ENCODE measurements around the gene IGFBP4. TPM values are rescaled to one million over a fixed set of nuclear protein-coding genes. Genes with fewer than 3 reads are reported as not detected.

IGFBP4 gene
- total RNA-seq, 3 donors from 2014 or later (not counting 1 experiment from before 2014, with no cell fraction given) = 2.1 to 8.1 (median 2.8) TPM

DNA sequence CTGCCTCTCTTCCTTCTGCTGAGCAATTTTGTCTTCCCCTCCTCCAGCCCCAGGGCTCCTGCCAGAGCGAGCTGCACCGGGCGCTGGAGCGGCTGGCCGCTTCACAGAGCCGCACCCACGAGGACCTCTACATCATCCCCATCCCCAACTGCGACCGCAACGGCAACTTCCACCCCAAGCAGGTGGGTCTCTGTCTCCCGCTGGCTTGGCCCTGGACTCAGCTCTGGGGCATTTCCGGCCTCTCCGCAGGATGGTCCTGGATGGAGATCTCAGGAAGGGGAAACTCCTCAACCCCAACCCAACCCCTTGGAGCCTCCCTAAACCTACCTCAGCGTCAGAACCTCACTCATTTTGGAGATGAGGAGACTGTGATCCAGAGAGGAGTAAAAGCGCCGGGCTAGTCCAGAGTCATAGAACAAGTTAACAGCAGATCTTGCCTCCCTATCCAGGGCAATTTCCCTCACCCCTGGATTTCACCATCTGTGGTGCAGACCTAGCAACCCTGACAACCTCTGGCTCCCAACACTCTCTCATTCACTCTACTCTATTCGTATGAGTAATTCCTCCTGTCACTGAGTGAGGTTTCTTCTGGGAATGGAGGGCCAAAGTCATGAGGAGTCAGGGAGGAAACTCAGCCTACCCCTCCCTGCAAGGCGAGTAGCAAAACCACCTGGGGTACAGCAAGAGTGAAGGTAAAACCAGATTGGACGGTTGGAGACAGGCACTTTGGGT is 10.8 kb downstream of the IGFBP4 start:
- no peak overlapping the region for H3K27ac Mint-ChIP-seq

DNA sequence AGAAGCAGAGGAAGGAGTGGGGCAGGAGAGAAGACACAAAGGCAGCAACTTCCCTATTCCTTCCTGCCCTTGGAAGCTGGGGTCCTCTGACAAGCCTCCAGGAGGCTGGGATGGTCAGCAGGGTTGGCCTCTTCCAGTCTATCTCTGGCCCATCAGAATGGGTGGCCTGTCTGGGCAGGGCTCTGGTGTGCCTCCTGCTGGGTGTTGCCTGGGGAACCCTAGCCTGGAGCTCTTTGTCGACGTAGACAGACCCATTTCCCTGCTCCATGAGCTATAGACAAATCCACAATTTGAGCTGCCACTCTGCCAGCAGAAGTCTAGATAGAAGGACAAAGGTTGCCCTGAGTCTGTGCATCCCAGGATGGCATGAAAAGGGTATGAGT is 11.4 kb downstream of the IGFBP4 start:
- Mint-ChIP-seq H3K36me3 (no peaks in the 10 kb centered on the region), H3K4me1 (no peaks in the 10 kb centered on the region), H3K9me3 (no peaks in the 10 kb centered on the region), H3K27ac (no peak overlapping the region), H3K27me3 (ENCODE audit: low read depth in 2 of 2) (peaks cover 0 to 2% of the 10 kb centered on the region in 2 donors), H3K4me3 (no peak overlapping the region)
- Histone ChIP-seq H3K36me3 (ENCODE audit: control insufficient read depth, insufficient read depth, low read length) (peaks cover 8% of the 10 kb centered on the region), H3K9me3 (ENCODE audit: control insufficient read depth, insufficient read depth, low read length) (no peaks in the 10 kb centered on the region), H3K4me3 (ENCODE audit: low read length) (no peak overlapping the region), H3K27ac (ENCODE audit: low read length) (no peak overlapping the region), H3K27me3 (ENCODE audit: control insufficient read depth, insufficient read depth, low read length) (no peaks in the 10 kb centered on the region), H3K4me1 (ENCODE audit: control insufficient read depth, insufficient read depth, low read length) (no peaks in the 10 kb centered on the region)
- WGBS (ENCODE audit: insufficient coverage) = 85% methylated on average over 2 of the region's 2 CpGs
- intact Hi-C loops (cut with micrococcal nuclease) = no loop called here
- no peak for DNase-seq
- ATAC-seq = no peak
- TF ChIP-seq, protein P1, sequence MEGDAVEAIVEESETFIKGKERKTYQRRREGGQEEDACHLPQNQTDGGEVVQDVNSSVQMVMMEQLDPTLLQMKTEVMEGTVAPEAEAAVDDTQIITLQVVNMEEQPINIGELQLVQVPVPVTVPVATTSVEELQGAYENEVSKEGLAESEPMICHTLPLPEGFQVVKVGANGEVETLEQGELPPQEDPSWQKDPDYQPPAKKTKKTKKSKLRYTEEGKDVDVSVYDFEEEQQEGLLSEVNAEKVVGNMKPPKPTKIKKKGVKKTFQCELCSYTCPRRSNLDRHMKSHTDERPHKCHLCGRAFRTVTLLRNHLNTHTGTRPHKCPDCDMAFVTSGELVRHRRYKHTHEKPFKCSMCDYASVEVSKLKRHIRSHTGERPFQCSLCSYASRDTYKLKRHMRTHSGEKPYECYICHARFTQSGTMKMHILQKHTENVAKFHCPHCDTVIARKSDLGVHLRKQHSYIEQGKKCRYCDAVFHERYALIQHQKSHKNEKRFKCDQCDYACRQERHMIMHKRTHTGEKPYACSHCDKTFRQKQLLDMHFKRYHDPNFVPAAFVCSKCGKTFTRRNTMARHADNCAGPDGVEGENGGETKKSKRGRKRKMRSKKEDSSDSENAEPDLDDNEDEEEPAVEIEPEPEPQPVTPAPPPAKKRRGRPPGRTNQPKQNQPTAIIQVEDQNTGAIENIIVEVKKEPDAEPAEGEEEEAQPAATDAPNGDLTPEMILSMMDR (IDR thresholded peaks at IDR 0.05) = no peak

More for the DNA sequence above, 10.8 kb downstream of the IGFBP4 start:
- ATAC-seq (no peak), DNase-seq (no peak)
- Mint-ChIP-seq H3K4me3 (no peak overlapping the region), H3K36me3 (no peaks in the 10 kb centered on the region), H3K27me3 (ENCODE audit: low read depth in 2 of 2) (peaks cover 0 to 2% of the 10 kb centered on the region in 2 donors), H3K4me1 (no peaks in the 10 kb centered on the region), H3K9me3 (no peaks in the 10 kb centered on the region)
- H3K4me3 ChIP-seq (ENCODE audit: low read length) = no peak overlapping the region
- intact Hi-C loops (cut with micrococcal nuclease) = no loop called here
- TF ChIP-seq, protein P1 (IDR thresholded peaks at IDR 0.05) = no peak
- no peaks in the 10 kb centered on the region for H3K27me3 ChIP-seq (ENCODE audit: control insufficient read depth, insufficient read depth, low read length)
- no peaks in the 10 kb centered on the region for H3K4me1 ChIP-seq (ENCODE audit: control insufficient read depth, insufficient read depth, low read length)
- H3K9me3 ChIP-seq (ENCODE audit: control insufficient read depth, insufficient read depth, low read length) = no peaks in the 10 kb centered on the region
- 92% methylated on average over 19 of the region's 19 CpGs for WGBS (ENCODE audit: insufficient coverage)
- H3K36me3 ChIP-seq (ENCODE audit: control insufficient read depth, insufficient read depth, low read length) = peaks cover 8% of the 10 kb centered on the region
- no peak overlapping the region for H3K27ac ChIP-seq (ENCODE audit: low read length)

DNA sequence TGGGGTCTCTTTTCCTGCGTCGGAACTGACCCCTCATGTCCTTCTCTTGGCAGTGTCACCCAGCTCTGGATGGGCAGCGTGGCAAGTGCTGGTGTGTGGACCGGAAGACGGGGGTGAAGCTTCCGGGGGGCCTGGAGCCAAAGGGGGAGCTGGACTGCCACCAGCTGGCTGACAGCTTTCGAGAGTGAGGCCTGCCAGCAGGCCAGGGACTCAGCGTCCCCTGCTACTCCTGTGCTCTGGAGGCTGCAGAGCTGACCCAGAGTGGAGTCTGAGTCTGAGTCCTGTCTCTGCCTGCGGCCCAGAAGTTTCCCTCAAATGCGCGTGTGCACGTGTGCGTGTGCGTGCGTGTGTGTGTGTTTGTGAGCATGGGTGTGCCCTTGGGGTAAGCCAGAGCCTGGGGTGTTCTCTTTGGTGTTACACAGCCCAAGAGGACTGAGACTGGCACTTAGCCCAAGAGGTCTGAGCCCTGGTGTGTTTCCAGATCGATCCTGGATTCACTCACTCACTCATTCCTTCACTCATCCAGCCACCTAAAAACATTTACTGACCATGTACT is 13.2 kb downstream of the IGFBP4 start:
- DNase-seq (no peak), ATAC-seq (no peak)
- no peaks in the 10 kb centered on the region for H3K4me1 Mint-ChIP-seq
- Histone ChIP-seq H3K4me3 (ENCODE audit: low read length) (no peak overlapping the region), H3K27ac (ENCODE audit: low read length) (no peak overlapping the region), H3K27me3 (ENCODE audit: control insufficient read depth, insufficient read depth, low read length) (no peaks in the 10 kb centered on the region), H3K4me1 (ENCODE audit: control insufficient read depth, insufficient read depth, low read length) (no peaks in the 10 kb centered on the region), H3K9me3 (ENCODE audit: control insufficient read depth, insufficient read depth, low read length) (no peaks in the 10 kb centered on the region), H3K36me3 (ENCODE audit: control insufficient read depth, insufficient read depth, low read length) (peaks cover 8% of the 10 kb centered on the region)
- TF ChIP-seq, protein P1 (IDR thresholded peaks at IDR 0.05) = no peak
- H3K27ac Mint-ChIP-seq = no peak overlapping the region
- no peaks in the 10 kb centered on the region for H3K9me3 Mint-ChIP-seq
- intact Hi-C loops (cut with micrococcal nuclease) = no loop called here
- WGBS (ENCODE audit: insufficient coverage) = 95% methylated on average over 16 of the region's 16 CpGs
- H3K27me3 Mint-ChIP-seq (ENCODE audit: low read depth in 2 of 2) = no peaks in the 10 kb centered on the region
- H3K4me3 Mint-ChIP-seq = no peak overlapping the region
- no peaks in the 10 kb centered on the region for H3K36me3 Mint-ChIP-seq
